Bronchial epithelial cell (primary cell): ENCODE data around the gene NES. TPM values are rescaled to one million over a fixed set of nuclear protein-coding genes. Genes with fewer than 3 reads are reported as not detected.
"Not testable (repeated sequence)": the region's sequence is repeated elsewhere in the genome, so short reads cannot be mapped to it uniquely, and the experiment has no call there.

Source experiments
- DNase-seq: peaks from one replicate; pipeline ENCODE4 v3.0.0-alpha.2; 2010; ENCODE audit warnings: low read depth
- FAIRE-seq: peaks from 2 replicates; lab custom pipeline; 2011; peaks lifted over from hg19 to GRCh38; lab: Jason Lieb, UNC
- H3K27me3 ChIP-seq: 2 replicates; pipeline ENCODE4 v1.5.1; 2011; ENCODE audit warnings: low read length; ENCODE audit not compliant: control insufficient read depth, insufficient read depth
- H3K36me3 ChIP-seq: 2 replicates; pipeline ENCODE4 v1.5.1; 2011; ENCODE audit warnings: low read length; ENCODE audit not compliant: control insufficient read depth, insufficient read depth
- H3K4me3 ChIP-seq: 2 replicates; pipeline ENCODE4 v1.5.1; 2011; ENCODE audit warnings: mild to moderate bottlenecking, low read depth, low read length, control low read depth
- total RNA-seq: library from RNA; depleted of rRNA; stranded (reverse); fragments of >200 nt; gene quantifications from 2 replicates; pipeline ENCODE4 v1.2.1, GENCODE V29; 2014
- TF ChIP-seq, protein P1 (sequence below): IDR thresholded peaks from 2 replicates; pipeline ENCODE4 v1.5.1; 2011; ENCODE audit warnings: mild to moderate bottlenecking, moderate library complexity, low read length, control low read depth, inconsistent platforms; ENCODE audit not compliant: insufficient read depth, severe bottlenecking

The NES gene
- total RNA-seq, 1 donor from 2014 or later, result under 0.01 TPM

DNA sequence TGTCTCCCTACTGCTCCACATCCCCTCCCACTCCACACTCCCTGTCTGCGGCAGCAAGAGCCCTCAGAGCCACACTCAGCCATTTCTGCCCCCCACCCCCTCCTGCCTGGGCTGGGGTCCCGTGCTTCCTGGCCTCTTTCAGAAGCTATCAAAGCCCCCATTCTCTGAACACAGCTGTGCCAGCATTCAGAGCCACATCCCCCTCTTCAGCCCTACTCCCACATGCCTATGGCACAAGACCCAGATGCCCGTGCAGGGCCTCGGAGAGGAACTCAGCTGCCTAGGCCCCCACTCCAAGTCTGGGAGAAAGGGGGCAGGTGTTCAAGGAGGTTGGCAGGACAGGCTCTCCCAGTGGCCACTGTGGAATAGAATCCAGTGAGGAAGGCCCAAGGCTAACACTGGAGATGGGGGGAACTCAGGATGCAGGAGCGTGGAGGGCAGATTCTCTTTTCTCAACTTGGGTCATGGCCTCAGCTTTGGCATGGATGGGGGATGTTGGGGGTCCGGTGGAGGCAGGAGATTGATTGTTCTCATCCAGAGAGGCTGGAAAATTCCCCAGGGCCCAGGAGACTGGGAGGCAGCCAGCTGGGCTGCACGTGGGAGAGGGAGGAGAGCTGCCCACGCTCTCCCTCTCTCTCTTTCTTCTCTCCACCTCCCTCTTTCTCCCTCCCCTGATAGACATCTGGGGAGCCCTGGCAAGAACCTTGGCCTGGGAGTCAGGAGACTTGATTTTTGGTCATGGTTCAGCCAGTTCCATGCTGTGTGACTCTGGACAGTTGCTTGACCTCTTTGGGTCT, 38.8 kb downstream of the NES start:
- Histone ChIP-seq H3K27me3 (peaks cover 46% of the 10 kb centered on the region), H3K4me3 (no peak overlapping the region), H3K36me3 (no peaks in the 10 kb centered on the region)
- FAIRE-seq (no peak), DNase-seq (no peak)
- TF ChIP-seq, protein P1, sequence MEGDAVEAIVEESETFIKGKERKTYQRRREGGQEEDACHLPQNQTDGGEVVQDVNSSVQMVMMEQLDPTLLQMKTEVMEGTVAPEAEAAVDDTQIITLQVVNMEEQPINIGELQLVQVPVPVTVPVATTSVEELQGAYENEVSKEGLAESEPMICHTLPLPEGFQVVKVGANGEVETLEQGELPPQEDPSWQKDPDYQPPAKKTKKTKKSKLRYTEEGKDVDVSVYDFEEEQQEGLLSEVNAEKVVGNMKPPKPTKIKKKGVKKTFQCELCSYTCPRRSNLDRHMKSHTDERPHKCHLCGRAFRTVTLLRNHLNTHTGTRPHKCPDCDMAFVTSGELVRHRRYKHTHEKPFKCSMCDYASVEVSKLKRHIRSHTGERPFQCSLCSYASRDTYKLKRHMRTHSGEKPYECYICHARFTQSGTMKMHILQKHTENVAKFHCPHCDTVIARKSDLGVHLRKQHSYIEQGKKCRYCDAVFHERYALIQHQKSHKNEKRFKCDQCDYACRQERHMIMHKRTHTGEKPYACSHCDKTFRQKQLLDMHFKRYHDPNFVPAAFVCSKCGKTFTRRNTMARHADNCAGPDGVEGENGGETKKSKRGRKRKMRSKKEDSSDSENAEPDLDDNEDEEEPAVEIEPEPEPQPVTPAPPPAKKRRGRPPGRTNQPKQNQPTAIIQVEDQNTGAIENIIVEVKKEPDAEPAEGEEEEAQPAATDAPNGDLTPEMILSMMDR, result no peak

DNA sequence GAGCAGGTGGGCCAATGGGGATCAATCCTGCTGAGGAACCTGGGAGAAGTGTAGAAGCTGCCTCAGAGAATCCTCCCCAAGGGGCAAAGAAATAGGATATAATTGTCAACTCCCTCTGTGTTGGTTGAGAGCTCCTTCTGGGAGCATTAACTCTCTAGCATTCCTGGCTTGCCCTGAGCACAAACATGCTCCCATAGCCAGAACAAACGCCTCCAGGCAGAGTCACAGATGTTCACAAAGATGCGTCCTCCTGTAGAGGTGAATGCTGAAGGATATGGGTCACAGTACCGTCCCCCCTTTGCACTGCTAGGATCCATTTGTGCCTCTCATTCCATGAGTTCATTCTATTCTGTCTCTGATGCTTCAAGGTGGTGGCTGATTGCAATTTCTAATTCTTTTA, 44.9 kb downstream of the NES start:
- no peaks in the 10 kb centered on the region for H3K36me3 ChIP-seq
- no peak for FAIRE-seq
- DNase-seq, result no peak
- peaks cover 11% of the 10 kb centered on the region for H3K27me3 ChIP-seq
- TF ChIP-seq, protein P1, result no peak
- no peak overlapping the region for H3K4me3 ChIP-seq

DNA sequence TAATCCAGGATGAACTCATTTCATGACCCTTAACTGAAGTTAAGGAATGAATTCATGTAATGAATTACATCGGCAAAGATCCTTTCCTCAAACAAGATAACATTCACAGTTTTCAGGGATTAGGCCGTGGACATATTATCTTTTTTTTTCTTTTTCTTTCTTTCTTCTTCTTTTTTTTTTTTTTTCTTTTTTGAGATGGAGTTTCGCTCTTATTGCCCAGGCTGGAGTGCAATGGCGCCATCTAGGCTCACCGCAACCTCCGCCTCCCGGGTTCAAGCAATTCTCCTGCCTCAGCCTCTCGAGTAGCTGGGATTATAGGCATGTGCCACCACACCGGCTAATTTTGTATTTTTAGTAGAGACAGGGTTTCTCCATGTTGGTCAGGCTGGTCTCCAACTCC, 46.1 kb downstream of the NES start:
- peaks cover 11% of the 10 kb centered on the region for H3K27me3 ChIP-seq
- not testable (repeated sequence) for FAIRE-seq

DNA sequence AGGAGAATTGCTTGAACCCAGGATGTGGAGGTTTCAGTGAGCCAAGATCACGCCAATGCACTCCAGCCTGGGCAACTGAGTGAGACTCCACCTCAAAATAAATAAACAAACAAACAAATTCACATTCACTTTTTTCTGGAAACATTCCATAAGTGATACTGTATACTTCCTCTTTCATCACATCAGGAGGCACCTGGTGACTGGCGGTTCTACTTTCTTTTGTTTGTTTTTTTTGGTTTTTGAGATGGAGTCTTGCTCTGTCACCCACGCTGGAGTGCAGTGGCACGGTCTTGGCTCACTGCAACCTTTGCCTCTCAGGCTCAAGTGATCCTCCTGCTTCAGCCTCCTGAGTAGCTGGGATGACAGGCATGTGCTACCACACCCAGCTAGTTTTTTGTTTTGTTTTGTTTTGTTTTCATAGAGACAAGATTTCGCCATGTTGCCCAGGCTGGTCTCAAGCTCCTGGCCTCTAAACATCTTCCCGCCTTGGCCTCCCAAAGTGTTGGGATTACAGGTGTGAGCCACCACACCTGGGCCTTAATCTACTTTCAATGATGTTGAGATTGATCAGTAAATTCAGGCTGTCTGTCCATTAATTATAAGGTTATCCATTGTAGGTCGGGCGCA, 47.3 kb downstream of the NES start:
- DNase-seq (no peak), FAIRE-seq (no peak)
- Histone ChIP-seq H3K36me3 (no peaks in the 10 kb centered on the region), H3K4me3 (no peak overlapping the region), H3K27me3 (peaks cover 19% of the 10 kb centered on the region)
- TF ChIP-seq, protein P1, result no peak

More for the DNA sequence above, 46.1 kb downstream of the NES start:
- not testable (repeated sequence) for H3K4me3 ChIP-seq, H3K36me3 ChIP-seq, DNase-seq

DNA sequence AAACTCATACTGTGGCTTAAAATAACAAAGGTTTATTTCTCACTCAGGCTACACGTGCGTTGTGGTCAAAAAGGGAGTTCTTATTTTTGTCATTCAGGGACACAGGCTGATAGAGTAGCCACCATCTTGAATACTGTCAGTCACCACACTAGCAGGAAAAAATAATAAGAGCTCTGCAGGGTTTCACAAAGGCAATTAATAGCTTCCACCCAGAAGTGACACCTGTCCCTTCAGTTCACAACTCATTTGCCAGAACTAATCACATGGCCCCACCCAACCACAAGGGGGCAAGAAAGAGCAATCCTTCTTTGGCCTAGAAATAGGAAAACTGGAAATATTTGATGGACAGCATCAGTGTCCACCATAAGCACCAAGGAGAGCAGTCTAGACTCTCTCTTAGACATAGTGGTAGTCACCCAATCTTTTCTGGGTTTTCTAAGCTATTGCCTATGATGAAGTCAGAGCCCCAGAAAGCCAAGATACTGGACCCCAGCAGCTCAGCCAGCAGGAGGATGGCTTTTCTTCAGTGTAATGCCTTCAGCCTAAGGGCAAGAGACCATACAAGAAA, 49.8 kb downstream of the NES start:
- TF ChIP-seq, protein P1, result peak; percentile 70
- H3K27me3 ChIP-seq, result peaks cover 33% of the 10 kb centered on the region
- H3K36me3 ChIP-seq, result no peaks in the 10 kb centered on the region
- DNase-seq (peak; percentile 63), FAIRE-seq (no peak)
- H3K4me3 ChIP-seq, result no peak overlapping the region

DNA sequence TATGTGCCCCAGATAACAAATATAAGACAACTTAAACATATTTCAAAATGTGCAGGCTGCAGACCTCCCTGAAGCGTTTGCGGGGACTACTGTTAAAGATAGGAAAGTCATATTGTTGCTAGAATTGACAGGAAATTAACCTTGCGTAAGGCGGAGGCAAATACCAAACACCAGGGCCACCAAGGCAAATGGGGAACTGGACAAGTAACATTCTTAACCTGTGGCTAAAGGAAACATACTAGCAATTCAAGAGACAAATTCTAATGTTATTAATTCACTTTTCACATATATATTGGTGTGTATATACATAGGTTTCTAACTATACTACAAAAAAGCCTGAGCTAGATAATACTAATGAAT, 51.1 kb downstream of the NES start:
- no peak for FAIRE-seq
- H3K4me3 ChIP-seq, result no peak overlapping the region
- no peak for DNase-seq
- H3K27me3 ChIP-seq, result peaks cover 30% of the 10 kb centered on the region
- no peaks in the 10 kb centered on the region for H3K36me3 ChIP-seq
- TF ChIP-seq, protein P1, result no peak
